ENCODE data around the gene SGPP1.

DNA sequence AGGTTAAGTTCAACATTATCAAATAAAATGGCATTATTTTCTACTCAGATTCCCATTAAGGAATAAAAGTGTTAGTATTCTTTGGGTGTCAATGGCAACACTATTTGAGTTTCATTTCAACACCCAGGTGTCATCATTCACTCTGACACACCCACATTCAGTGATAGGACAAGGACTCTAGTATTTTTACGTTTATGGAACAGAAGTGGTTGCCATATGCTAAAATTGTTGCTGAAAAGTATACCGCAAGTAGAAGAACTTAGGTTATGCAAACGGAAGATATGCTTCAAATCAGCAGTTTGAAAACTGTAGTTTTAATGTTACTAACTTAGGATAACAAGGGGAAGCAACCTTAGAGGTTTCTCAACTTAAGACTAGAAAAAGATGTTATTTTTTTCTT lies 20.0 kb upstream of the SGPP1 start:
- TF ChIP-seq, protein P1, sequence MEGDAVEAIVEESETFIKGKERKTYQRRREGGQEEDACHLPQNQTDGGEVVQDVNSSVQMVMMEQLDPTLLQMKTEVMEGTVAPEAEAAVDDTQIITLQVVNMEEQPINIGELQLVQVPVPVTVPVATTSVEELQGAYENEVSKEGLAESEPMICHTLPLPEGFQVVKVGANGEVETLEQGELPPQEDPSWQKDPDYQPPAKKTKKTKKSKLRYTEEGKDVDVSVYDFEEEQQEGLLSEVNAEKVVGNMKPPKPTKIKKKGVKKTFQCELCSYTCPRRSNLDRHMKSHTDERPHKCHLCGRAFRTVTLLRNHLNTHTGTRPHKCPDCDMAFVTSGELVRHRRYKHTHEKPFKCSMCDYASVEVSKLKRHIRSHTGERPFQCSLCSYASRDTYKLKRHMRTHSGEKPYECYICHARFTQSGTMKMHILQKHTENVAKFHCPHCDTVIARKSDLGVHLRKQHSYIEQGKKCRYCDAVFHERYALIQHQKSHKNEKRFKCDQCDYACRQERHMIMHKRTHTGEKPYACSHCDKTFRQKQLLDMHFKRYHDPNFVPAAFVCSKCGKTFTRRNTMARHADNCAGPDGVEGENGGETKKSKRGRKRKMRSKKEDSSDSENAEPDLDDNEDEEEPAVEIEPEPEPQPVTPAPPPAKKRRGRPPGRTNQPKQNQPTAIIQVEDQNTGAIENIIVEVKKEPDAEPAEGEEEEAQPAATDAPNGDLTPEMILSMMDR (IDR thresholded peaks at IDR 0.05) = no peak
- no peak for TF ChIP-seq EZH2 (IDR thresholded peaks at IDR 0.05; ENCODE audit: borderline replicate concordance, insufficient read depth, low read depth, low read length, poor library complexity, severe bottlenecking)

Data from B cell (primary cell).